MM.1S (cell line): Measurements from ENCODE around the gene SCFD2.

Experiments
- EZH2 ChIP-seq: fragments of 300-600 bp; sonication (generic); optimal IDR thresholded peaks from 2 replicates; pipeline ENCODE3; 2017; ENCODE audit warnings: low read depth, mild to moderate bottlenecking, antibody characterized with exemption, low read length, mixed read lengths
- EZH2phosphoT487 ChIP-seq: fragments of 300-600 bp; sonication (generic); IDR thresholded peaks from 2 replicates; pipeline ENCODE4 v1.6.1; 2018; ENCODE audit warnings: antibody characterized with exemption, low read length
- TF ChIP-seq, protein P1 (sequence below): fragments of 300-600 bp; sonication (generic); IDR thresholded peaks from 2 replicates; pipeline ENCODE4 v1.5.1; 2016; ENCODE audit warnings: antibody characterized with exemption, low read length, mixed read lengths

GRCh38 chr4:53043891-53044650 is 321.8 kb downstream of the SCFD2 start:
- TF ChIP-seq EZH2 (no peak), EZH2phosphoT487 (no peak)
- TF ChIP-seq, protein P1, sequence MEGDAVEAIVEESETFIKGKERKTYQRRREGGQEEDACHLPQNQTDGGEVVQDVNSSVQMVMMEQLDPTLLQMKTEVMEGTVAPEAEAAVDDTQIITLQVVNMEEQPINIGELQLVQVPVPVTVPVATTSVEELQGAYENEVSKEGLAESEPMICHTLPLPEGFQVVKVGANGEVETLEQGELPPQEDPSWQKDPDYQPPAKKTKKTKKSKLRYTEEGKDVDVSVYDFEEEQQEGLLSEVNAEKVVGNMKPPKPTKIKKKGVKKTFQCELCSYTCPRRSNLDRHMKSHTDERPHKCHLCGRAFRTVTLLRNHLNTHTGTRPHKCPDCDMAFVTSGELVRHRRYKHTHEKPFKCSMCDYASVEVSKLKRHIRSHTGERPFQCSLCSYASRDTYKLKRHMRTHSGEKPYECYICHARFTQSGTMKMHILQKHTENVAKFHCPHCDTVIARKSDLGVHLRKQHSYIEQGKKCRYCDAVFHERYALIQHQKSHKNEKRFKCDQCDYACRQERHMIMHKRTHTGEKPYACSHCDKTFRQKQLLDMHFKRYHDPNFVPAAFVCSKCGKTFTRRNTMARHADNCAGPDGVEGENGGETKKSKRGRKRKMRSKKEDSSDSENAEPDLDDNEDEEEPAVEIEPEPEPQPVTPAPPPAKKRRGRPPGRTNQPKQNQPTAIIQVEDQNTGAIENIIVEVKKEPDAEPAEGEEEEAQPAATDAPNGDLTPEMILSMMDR: no peak
